HAP-1 (cell line): Measurements from ENCODE around the gene CFAP43.
"Not testable (repeated sequence)": the region's sequence is repeated elsewhere in the genome, so short reads cannot be mapped to it uniquely, and the experiment has no call there.

ENCODE experiments used
- DNase-seq, 2 experiments: peaks; one replicate each; pipeline ENCODE4 v3.0.0-alpha.2; 2016 to 2020; ENCODE audit warnings: low spot score in 2 of 2
- H3K27me3 ChIP-seq: fragments of 250-450 bp; sonication (Bioruptor Pico); 2 replicates; pipeline ENCODE4 v1.5.1; 2020; ENCODE audit warnings: low read depth, mild to moderate bottlenecking, moderate library complexity
- H3K36me3 ChIP-seq: fragments of 250-450 bp; sonication (Bioruptor Pico); replicated peaks from 2 replicates; pipeline ENCODE4 v1.5.1; 2020; ENCODE audit warnings: mild to moderate bottlenecking
- H3K4me1 ChIP-seq: fragments of 250-450 bp; sonication (Bioruptor Pico); 2 replicates; pipeline ENCODE4 v1.5.1; 2020; ENCODE audit warnings: mild to moderate bottlenecking
- H3K4me3 ChIP-seq: fragments of 250-450 bp; sonication (Bioruptor Pico); 2 replicates; pipeline ENCODE4 v1.5.1; 2020; ENCODE audit warnings: mild to moderate bottlenecking, moderate library complexity
- H3K9me3 ChIP-seq: fragments of 250-450 bp; sonication (Bioruptor Pico); 2 replicates; pipeline ENCODE4 v1.5.1; 2020; ENCODE audit warnings: mild to moderate bottlenecking, moderate library complexity
- in situ Hi-C: fragments of 300-500 bp; cut with MboI; formaldehyde crosslinking; loops from 3 replicates; pipeline ENCODE4 v1.14.3; 2020; ENCODE audit warnings: low sequenced_read_pairs, inconsistent platforms, mixed read lengths

The CFAP43 gene

DNA sequence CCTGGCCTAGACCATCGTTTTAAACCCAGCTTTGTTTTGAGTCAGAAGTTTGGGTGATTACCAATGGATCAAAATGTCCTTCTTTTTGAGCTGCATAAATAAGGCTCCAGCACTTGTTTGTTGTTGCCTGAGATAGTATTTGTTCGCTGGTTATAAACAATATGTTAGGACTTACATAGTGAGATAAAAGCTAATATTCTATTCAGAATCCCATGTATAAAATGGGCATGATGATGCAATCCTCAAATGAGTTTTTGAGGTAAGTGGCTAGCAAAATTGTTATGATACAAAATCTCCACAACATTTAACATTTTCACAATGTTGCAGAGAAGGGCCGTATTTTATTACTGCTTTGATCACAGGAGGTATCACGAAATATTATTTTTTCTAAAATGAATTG is 48.5 kb downstream of the CFAP43 start:
- H3K36me3 ChIP-seq = no peaks in the 10 kb centered on the region
- no peak overlapping the region for H3K4me3 ChIP-seq
- no peaks in the 10 kb centered on the region for H3K4me1 ChIP-seq
- peaks cover 25% of the 10 kb centered on the region for H3K27me3 ChIP-seq
- H3K9me3 ChIP-seq = no peaks in the 10 kb centered on the region
- no peak for DNase-seq
- in situ Hi-C loops = no loop called here

DNA sequence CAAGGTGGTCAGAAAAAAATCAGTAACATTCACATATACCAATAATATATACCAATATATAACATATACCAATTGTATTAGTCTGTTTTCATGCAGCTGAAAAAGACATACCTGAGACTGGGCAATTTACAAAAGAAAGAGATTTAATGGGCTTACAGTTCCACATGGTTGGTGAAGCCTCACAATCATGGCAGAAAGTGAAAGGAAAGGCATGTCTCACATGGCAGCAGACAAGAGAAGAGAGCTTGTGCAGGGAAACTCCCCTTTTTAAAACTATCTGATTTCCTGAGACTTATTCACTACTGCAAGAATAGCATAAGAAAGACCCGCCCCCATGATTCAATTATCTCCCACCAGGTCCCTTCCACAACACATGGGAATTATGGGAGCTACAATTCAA is 58.0 kb downstream of the CFAP43 start:
- H3K4me1 ChIP-seq, H3K36me3 ChIP-seq, H3K27me3 ChIP-seq, in situ Hi-C loops, H3K4me3 ChIP-seq, DNase-seq, H3K9me3 ChIP-seq: not testable (repeated sequence)

DNA sequence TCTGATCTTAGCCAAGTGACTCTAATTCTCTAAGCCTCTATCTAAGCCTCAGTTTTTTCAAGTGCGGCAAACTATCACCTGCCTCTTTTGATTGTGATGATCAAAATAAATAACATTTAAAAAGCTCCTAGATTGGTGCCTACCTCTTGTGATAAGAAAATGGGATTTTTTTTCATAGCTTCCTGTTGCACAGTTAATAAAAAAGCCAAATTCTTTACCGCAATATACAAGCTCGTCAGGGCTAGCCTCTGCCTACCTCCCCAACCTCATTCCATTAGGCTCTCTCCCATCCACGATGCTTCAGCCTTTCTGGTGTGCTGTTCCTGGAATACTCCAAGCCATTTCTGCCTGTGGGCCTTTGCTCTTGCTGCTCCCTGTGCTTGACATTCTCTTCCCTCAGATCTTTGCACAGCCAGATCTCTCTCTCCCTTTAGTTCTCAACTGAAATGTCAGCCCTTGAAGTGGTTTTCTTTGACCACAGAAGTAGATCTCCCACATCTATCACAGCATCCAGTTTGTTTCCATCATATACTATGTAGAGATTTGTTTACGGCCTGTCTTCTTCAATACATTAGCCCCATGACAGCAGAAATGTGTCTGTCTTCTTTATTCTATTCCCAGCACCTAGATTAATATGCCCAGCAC is 61.4 kb downstream of the CFAP43 start:
- no peaks in the 10 kb centered on the region for H3K9me3 ChIP-seq
- no peaks in the 10 kb centered on the region for H3K36me3 ChIP-seq
- no peak overlapping the region for H3K4me3 ChIP-seq
- no peaks in the 10 kb centered on the region for H3K4me1 ChIP-seq
- DNase-seq = no peak
- H3K27me3 ChIP-seq = peaks cover 14% of the 10 kb centered on the region
- in situ Hi-C loops = no loop called here

DNA sequence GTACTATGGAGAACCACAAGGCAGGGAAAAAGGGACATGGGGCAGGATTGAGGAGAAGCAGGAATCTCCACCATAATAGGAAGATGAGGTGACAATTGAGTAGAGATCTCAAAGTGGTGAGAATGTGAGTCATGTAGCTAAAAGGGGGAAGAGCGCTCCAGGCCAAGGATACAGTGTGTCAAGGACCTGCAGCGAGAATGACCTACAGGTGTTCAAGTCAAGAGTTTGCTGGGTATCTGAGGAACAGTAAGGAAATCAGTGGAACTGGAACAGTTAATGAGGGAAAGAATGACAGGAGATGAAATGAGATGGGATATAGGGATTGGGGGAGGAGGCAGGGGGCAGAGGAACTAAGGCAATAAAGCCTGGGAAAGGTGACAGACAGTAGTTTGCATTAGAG is 76.6 kb downstream of the CFAP43 start:
- no peaks in the 10 kb centered on the region for H3K36me3 ChIP-seq
- H3K27me3 ChIP-seq = peaks cover 23% of the 10 kb centered on the region
- H3K4me1 ChIP-seq = no peaks in the 10 kb centered on the region
- in situ Hi-C loops = no loop called here
- H3K4me3 ChIP-seq = no peak overlapping the region
- 0 out of 2 replicates have a peak, but pooled peaks cover 2% of the 10 kb centered on the region for H3K9me3 ChIP-seq
- DNase-seq = no peak

DNA sequence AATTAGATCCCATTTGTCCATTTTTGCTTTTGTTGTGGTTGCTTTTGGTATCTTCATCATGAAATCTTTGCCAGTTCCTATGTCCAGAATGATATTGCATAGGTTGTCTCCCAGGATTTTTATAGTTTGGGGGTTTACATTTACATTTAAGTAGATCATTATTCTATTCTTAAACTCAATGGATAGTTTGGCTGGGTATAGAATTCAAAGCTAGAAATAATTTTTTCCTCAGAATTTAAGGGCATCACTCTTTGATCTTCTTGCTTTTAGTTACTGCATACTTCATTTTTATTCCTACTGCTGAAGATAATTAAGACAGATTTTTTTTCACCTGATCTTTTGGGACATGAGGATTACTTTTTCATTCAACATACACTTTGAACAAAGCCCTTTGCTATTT is 80.4 kb downstream of the CFAP43 start:
- Histone ChIP-seq H3K36me3 (no peaks in the 10 kb centered on the region), H3K4me3 (no peak overlapping the region), H3K9me3 (0 out of 2 replicates have a peak, but pooled peaks cover 2% of the 10 kb centered on the region), H3K4me1 (no peaks in the 10 kb centered on the region), H3K27me3 (peaks cover 12% of the 10 kb centered on the region)
- in situ Hi-C loops = no loop called here
- DNase-seq = no peak

DNA sequence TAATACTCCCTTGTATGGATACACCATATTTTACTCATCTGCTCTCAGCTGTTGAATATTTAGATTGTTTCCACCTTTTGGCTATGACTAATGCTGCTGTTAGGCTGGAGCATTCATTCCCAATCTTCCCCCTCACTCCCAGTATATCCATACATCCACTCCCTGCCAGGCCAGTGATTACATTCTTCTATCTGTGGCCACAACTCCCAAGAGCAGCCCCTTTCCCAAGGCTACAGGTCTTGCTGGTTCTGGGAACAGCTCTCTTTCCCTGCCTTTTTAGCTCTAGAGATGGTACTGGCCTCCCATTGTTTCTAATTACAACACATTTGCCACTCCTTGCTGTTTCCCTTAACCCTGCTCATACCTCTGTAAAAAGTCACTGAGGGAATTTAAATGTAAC is 82.0 kb downstream of the CFAP43 start:
- H3K9me3 ChIP-seq = 0 out of 2 replicates have a peak, but pooled peaks cover 2% of the 10 kb centered on the region
- in situ Hi-C loops = no loop called here
- DNase-seq = no peak
- no peak overlapping the region for H3K4me3 ChIP-seq
- no peaks in the 10 kb centered on the region for H3K4me1 ChIP-seq
- no peaks in the 10 kb centered on the region for H3K36me3 ChIP-seq
- peaks cover 18% of the 10 kb centered on the region for H3K27me3 ChIP-seq

DNA sequence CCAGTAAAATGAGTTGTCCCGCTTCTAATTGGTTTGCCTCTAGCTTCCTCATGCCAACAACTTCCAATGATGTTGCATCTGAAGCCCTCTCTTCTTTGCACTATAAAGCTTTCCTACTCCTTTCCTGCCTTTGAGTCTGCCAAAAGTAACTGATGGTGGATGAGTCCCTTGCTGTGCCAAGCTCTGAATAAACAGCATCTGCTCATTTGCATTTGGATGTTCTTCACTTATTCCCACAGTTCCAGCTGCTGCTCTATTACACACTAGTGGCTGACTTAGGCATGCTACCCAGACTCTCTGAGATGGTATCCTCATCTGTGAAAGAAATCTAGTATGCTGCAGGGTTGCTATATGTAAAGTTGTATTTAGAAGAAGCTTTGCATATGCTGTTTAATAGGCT is 85.3 kb downstream of the CFAP43 start:
- Histone ChIP-seq H3K27me3 (peaks cover 30% of the 10 kb centered on the region), H3K9me3 (no peaks in the 10 kb centered on the region), H3K36me3 (no peaks in the 10 kb centered on the region), H3K4me1 (no peaks in the 10 kb centered on the region), H3K4me3 (no peak overlapping the region)
- in situ Hi-C loops = no loop called here
- DNase-seq = no peak

DNA sequence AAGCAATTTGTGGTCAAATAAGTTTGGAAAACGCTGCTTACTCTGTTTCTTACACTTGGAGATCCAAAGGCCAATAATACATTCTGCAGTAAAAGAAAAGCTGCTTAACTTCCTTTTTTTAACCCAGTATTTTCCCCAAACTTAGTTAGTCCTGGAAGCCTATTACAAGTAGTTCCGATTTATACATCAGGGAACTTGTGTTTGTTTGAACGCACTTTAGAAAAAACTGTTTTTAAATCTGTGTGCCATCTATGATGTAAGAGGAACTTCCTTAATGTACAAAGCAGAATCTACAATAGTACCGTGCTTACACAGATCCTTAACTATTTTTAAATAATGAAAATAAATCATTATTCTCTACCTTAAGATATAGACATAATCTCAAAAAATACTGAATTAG is 87.2 kb downstream of the CFAP43 start:
- Histone ChIP-seq H3K27me3 (peaks cover 31% of the 10 kb centered on the region), H3K4me1 (no peaks in the 10 kb centered on the region), H3K36me3 (no peaks in the 10 kb centered on the region), H3K9me3 (no peaks in the 10 kb centered on the region), H3K4me3 (no peak overlapping the region)
- no peak for DNase-seq
- in situ Hi-C loops = no loop called here

DNA sequence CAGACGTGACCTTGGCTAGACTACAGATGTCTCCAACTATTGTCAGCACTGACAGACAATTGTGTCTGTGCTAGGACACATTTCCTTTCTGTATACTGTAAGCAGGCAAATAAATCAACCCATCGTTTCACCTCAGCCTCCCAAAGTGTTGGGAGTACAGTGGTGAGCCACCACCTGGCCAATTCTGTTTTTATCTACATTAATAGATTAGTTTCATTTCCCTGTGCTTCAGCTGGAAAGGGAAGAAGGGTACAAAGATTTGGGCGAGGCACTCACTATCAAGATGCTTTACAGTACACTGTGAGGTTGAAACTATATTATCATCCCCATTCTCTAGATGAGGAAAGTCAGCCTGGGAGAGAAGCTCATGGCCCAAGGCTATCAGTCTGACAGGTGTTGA is 88.3 kb downstream of the CFAP43 start:
- no peaks in the 10 kb centered on the region for H3K36me3 ChIP-seq
- peaks cover 31% of the 10 kb centered on the region for H3K27me3 ChIP-seq
- in situ Hi-C loops = no loop called here
- no peaks in the 10 kb centered on the region for H3K4me1 ChIP-seq
- no peaks in the 10 kb centered on the region for H3K9me3 ChIP-seq
- H3K4me3 ChIP-seq = no peak overlapping the region
- DNase-seq = no peak

DNA sequence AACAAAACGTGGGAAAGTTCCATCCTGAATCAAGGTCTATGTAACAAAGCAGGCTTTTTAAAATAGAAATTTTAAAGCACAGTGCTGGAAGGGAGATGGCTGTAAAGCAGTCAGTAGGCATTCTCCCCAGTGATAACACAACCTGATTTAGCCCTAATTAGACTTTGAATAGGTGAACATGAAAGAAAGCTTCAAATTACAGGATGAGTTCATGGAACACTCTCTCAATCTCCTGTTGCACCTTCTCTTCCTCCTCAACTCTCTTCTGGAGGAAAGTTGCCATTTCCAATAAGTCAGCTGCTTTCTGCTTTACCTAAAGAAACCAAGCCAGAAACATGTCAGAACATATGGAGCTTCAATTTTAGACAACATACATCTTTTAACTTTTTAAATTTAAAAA is 90.1 kb downstream of the CFAP43 start:
- H3K4me1 ChIP-seq = no peaks in the 10 kb centered on the region
- in situ Hi-C loops = no loop called here
- H3K36me3 ChIP-seq = no peaks in the 10 kb centered on the region
- peaks cover 24% of the 10 kb centered on the region for H3K27me3 ChIP-seq
- DNase-seq = no peak
- H3K4me3 ChIP-seq = no peak overlapping the region
- H3K9me3 ChIP-seq = no peaks in the 10 kb centered on the region

DNA sequence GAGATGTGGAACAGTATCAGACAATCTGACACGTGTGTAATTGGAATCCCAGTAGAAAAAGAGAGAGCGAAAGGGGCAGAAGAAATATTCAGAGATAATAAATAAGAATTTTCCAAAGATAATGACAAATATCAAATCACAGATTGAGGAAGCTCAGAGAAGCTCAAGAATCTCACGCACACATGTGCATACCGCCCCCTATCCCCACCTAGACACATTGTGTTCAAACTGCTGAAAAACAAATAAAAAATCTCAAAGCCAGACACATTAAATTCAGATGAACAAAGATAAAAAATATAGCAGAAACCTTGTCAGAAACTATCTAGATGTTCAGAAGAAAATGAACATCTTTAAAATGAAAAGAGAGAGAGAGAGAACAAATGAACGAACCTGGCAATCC is 92.9 kb downstream of the CFAP43 start:
- no peaks in the 10 kb centered on the region for H3K36me3 ChIP-seq
- H3K27me3 ChIP-seq = peaks cover 12% of the 10 kb centered on the region
- H3K4me1 ChIP-seq = no peaks in the 10 kb centered on the region
- no peaks in the 10 kb centered on the region for H3K9me3 ChIP-seq
- in situ Hi-C loops = no loop called here
- H3K4me3 ChIP-seq = no peak overlapping the region
- DNase-seq = no peak

DNA sequence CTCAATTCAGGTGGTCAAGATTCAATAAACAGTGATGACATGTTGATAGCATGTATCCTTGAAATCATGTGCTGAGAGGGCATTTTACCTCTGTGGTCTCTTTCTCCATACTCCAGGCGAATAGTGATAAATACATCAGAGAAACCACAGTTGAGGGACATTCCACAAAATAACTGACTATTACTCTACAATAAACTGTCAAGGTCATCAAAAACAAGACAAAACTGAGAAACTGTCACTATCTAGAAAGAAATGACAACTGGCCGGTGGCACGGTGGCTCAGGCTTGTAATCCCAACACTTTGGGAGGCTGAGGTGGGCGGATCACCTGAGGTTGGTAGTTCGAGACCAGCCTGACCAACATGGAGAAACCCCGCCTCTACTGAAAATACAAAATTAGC is 94.0 kb downstream of the CFAP43 start:
- Histone ChIP-seq H3K9me3 (no peaks in the 10 kb centered on the region), H3K27me3 (peaks cover 21% of the 10 kb centered on the region), H3K36me3 (no peaks in the 10 kb centered on the region), H3K4me1 (no peaks in the 10 kb centered on the region), H3K4me3 (no peak overlapping the region)
- DNase-seq = no peak
- in situ Hi-C loops = no loop called here

DNA sequence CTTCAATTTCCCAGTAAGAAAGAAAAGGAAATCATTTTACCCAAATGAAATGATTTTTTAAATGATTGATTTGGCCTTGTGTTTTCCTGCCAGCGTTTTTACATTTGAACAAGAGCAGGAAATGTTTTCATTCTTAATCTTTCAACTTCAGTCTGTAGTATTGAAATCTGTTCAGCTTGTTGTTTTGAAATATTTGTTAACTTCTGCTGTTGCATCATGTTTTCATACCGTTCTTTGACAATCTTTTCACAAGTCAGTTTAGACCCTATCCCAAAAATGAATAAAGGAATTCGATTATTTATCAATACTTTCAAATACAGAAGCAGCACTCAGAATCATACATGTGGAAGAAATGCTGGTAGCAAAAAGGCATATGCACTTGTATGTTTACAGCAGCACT is 102.1 kb downstream of the CFAP43 start:
- Histone ChIP-seq H3K4me1 (no peaks in the 10 kb centered on the region), H3K9me3 (no peaks in the 10 kb centered on the region), H3K4me3 (no peak overlapping the region), H3K27me3 (peaks cover 28% of the 10 kb centered on the region), H3K36me3 (no peaks in the 10 kb centered on the region)
- in situ Hi-C loops = no loop called here
- DNase-seq = no peak

DNA sequence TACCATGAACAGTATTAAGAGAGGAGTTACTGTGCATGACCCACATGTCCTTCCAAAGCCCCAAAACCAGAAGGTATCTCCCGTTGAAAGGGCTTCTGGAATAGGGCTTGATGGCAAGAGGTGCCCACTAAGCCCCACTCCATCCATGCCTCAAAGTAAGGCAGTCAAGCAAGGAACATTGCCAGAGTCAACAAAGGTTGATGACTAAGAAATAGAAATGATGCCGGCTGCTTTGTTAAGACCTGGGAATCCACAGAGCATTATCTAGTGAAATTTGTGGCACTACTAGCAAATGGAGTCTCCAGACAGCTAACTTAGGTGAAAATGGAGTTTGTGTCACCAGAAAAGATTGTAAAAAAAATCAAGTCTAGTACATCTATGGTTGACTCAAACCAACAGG is 104.0 kb downstream of the CFAP43 start:
- H3K36me3 ChIP-seq = no peaks in the 10 kb centered on the region
- no peak overlapping the region for H3K4me3 ChIP-seq
- no peaks in the 10 kb centered on the region for H3K9me3 ChIP-seq
- peaks cover 15% of the 10 kb centered on the region for H3K27me3 ChIP-seq
- H3K4me1 ChIP-seq = no peaks in the 10 kb centered on the region
- no peak for DNase-seq
- in situ Hi-C loops = loop anchor here (10.0 kb wide), 2 partner anchors 163 to 233 kb away; partner anchors contain the start of gene SLK

DNA sequence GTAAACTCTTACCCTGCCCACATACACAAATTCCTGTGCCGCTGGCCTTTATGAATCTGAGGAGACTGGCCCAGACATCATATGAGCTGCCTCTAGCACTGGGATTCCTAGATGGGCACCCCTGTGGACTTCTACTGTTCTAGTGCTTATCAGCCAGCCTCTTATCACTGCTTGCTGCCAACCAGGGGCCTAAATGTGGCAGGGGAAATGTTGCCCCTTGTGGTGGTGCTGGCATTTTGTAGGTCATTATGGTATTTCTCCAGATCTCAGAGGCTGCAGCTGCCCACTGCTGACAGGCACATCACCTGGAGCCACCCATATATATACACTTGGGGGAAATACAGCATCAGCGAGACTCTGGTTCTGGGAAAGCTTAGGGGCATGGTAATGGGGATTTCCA is 104.8 kb downstream of the CFAP43 start:
- in situ Hi-C loops = loop anchor here (10.0 kb wide), 2 partner anchors 163 to 233 kb away; partner anchors contain the start of gene SLK
- Histone ChIP-seq H3K4me1 (peaks cover 3% of the 10 kb centered on the region), H3K36me3 (no peaks in the 10 kb centered on the region), H3K4me3 (no peak overlapping the region), H3K9me3 (no peaks in the 10 kb centered on the region), H3K27me3 (peaks cover 7% of the 10 kb centered on the region)
- DNase-seq = no peak
